Measurements from ENCODE around the gene STBD1. TPM values are rescaled to one million over a fixed set of nuclear protein-coding genes. Genes with fewer than 3 reads are reported as not detected.

STBD1 gene
- total and polyA plus RNA-seq, 2 of the 4 experiments (the other 2 are of a cell fraction), result 1.7 to 3.0 TPM

GRCh38 chr4:76342803-76343202 is 36.3 kb downstream of the STBD1 start:
- ChIA-PET CTCF (no interaction called here), POLR2A (ENCODE audit: unreplicated experiment) (no interaction called here)
- Histone ChIP-seq H2BK120ac (ENCODE audit: low read depth, low read length) (no peak overlapping the region), H3K23ac (ENCODE audit: low read depth, low read length) (no peak overlapping the region), H4K91ac (ENCODE audit: insufficient read depth, low read depth, low read length) (no peak overlapping the region), H2AK5ac (ENCODE audit: low read depth, low read length) (no peak overlapping the region), H4K8ac (ENCODE audit: low read depth in 2 of 2, low read length in 2 of 2) (no peak overlapping the region), H3K4me2 (ENCODE audit: low read depth, low read length) (no peak overlapping the region), H3K79me1 (ENCODE audit: low read depth in 1 of 2, low read length in 2 of 2) (no peaks in the 10 kb centered on the region), H4K5ac (ENCODE audit: low read depth, low read length) (no peak overlapping the region), H3K14ac (replicated peaks; ENCODE audit: low read depth, low read length) (no peak overlapping the region), H4K20me1 (ENCODE audit: insufficient read depth, low read length) (no peaks in the 10 kb centered on the region), H3K27me3 (ENCODE audit: control insufficient read depth, insufficient read depth, low read length) (peaks cover 7% of the 10 kb centered on the region), H3K56ac (ENCODE audit: extremely low read depth, insufficient read depth, low read length) (no peak overlapping the region), H3K9me1 (ENCODE audit: insufficient read depth, low read length) (no peaks in the 10 kb centered on the region), H2BK15ac (ENCODE audit: low read depth, low read length) (no peak overlapping the region), H3K27ac (ENCODE audit: insufficient read depth, low read length) (no peak overlapping the region), H3K4me3 (ENCODE audit: insufficient read depth, low read depth, low read length) (no peak overlapping the region), H3K4me1 (ENCODE audit: control insufficient read depth, insufficient read depth, low read length) (no peaks in the 10 kb centered on the region), H3K9me3 (ENCODE audit: control insufficient read depth, insufficient read depth, low read length) (no peaks in the 10 kb centered on the region), H2AFZ (replicated peaks; ENCODE audit: low read length, poor library complexity) (no peak overlapping the region), H3K4ac (ENCODE audit: low read depth, low read length) (no peak overlapping the region), H2BK5ac (ENCODE audit: low read depth, low read length, poor library complexity, severe bottlenecking) (no peak overlapping the region), H3K36me3 (ENCODE audit: control insufficient read depth, insufficient read depth, low read length) (no peaks in the 10 kb centered on the region), H3K18ac (ENCODE audit: low read depth, low read length) (no peak overlapping the region), H2BK20ac (ENCODE audit: low read depth, low read length) (no peak overlapping the region), H2AK9ac (replicated peaks; ENCODE audit: low read depth, low read length, poor library complexity) (no peak overlapping the region), H3K9ac (ENCODE audit: low read depth, low read length) (no peak overlapping the region)
- intact Hi-C loops (cut with micrococcal nuclease), result no loop called here
- in situ Hi-C loops (cut with MboI; ENCODE audit: low sequenced_read_pairs), result no loop called here
- ATAC-seq (ENCODE audit: low read depth) (no peak), DNase-seq (no peak)
- no CpG with 5 or more reads among the region's 2 CpGs for WGBS, 2 experiments (ENCODE audit: extremely low coverage in 2 of 2, insufficient read length in 1 of 2)
- no TSS peak for BruUV-seq (replicated peaks)
- dilution Hi-C loops (cut with HindIII; ENCODE audit: low sequenced_read_pairs, unreplicated experiment), result no loop called here
- TF ChIP-seq SMC3 (IDR thresholded peaks at IDR 0.05; ENCODE audit: low read depth, low read length), result no peak
- no peak for TF ChIP-seq BHLHE40 (IDR thresholded peaks at IDR 0.05; ENCODE audit: low read depth, low read length)
- TF ChIP-seq RCOR1 (IDR thresholded peaks at IDR 0.05; ENCODE audit: insufficient replicate concordance, low read length), result no peak
- TF ChIP-seq, protein P1, sequence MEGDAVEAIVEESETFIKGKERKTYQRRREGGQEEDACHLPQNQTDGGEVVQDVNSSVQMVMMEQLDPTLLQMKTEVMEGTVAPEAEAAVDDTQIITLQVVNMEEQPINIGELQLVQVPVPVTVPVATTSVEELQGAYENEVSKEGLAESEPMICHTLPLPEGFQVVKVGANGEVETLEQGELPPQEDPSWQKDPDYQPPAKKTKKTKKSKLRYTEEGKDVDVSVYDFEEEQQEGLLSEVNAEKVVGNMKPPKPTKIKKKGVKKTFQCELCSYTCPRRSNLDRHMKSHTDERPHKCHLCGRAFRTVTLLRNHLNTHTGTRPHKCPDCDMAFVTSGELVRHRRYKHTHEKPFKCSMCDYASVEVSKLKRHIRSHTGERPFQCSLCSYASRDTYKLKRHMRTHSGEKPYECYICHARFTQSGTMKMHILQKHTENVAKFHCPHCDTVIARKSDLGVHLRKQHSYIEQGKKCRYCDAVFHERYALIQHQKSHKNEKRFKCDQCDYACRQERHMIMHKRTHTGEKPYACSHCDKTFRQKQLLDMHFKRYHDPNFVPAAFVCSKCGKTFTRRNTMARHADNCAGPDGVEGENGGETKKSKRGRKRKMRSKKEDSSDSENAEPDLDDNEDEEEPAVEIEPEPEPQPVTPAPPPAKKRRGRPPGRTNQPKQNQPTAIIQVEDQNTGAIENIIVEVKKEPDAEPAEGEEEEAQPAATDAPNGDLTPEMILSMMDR (conservative IDR thresholded peaks at IDR 0.05; ENCODE audit: low read depth, low read length), result no peak
- no peak for TF ChIP-seq CHD1 (IDR thresholded peaks at IDR 0.05; ENCODE audit: low read depth, low read length)
- TF ChIP-seq RAD21 (IDR thresholded peaks at IDR 0.05; ENCODE audit: low read length), result no peak
- TF ChIP-seq FOS (IDR thresholded peaks at IDR 0.05; ENCODE audit: low read depth, low read length), result no peak

Measured in IMR-90 (cell line).